GM12872 (cell line): ENCODE results near the gene DIS3L2.

ENCODE experiments used
- CTCF ChIP-seq: IDR thresholded peaks from 3 replicates; pipeline ENCODE4 v1.5.1; 2011; ENCODE audit warnings: low read depth, mild to moderate bottlenecking, low read length, moderate library complexity; ENCODE audit not compliant: insufficient read depth

The DIS3L2 gene

GRCh38 chr2:232310696-232311095, 349.2 kb downstream of the DIS3L2 start:
- no peak for TF ChIP-seq CTCF

DNA sequence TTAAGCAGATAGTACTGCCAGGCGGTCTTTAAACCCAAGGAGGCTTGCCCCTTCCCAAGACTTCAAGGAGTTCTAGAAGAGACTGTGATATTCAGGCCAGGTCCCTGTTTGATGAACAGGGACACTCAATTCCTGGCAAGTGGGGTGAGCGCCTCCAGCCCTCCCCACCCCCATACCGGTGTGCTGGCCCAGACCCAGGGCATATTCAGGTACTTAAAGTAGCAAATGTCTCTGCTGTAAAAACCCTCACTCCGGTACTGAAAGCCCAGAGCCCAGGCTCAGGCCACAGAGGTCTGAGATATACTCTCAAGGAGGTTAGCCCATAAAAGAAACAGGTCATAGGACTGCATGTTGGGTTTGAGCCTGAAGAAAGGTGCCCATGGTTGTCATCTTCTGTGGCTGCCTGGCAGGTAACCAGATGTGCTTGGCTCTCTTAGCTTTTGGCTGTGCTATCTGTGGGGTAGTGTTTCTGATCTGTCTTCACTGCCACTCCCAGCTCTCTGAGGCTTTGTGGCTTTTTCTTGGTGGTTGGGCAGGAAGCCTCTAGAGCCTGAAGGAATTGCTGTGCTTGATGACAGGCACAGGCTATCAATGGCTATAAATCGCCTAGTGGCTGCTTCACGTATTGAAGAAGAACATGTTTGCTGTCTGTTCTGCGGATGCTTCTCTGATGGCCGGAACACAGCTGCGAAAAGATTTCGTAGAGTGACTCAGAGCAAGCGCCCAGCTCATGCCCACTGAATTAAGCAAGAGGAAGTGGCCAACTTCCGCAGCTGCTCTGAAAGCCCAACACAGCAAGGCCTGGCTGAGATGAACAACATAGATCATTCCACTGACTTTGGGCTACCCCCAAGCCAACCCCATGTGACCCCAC, 353.8 kb downstream of the DIS3L2 start:
- TF ChIP-seq CTCF = peak; percentile 64

DNA sequence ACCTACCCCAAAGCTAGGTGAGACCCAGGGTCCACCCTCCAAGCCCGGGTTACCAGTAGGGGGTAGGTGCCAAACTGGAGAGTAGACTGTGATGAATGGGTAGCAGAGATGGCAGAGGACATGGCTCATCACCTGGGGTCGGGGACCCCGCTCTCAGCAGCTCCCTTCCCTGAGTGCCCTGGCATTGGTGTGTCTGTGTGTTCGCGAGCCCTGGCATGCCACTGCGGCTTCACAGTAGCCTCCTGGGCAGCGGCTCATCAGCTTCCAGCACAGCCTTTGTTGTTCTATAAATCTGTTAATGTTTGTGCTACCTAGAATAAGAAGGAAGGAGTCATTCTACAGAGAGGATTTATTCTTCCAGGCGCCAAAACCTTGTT, 354.4 kb downstream of the DIS3L2 start:
- TF ChIP-seq CTCF = no peak

- TF ChIP-seq CTCF = no peak
These were observed 355.2 kb downstream of the DIS3L2 start for GRCh38 chr2:232316461-232317330.

DNA sequence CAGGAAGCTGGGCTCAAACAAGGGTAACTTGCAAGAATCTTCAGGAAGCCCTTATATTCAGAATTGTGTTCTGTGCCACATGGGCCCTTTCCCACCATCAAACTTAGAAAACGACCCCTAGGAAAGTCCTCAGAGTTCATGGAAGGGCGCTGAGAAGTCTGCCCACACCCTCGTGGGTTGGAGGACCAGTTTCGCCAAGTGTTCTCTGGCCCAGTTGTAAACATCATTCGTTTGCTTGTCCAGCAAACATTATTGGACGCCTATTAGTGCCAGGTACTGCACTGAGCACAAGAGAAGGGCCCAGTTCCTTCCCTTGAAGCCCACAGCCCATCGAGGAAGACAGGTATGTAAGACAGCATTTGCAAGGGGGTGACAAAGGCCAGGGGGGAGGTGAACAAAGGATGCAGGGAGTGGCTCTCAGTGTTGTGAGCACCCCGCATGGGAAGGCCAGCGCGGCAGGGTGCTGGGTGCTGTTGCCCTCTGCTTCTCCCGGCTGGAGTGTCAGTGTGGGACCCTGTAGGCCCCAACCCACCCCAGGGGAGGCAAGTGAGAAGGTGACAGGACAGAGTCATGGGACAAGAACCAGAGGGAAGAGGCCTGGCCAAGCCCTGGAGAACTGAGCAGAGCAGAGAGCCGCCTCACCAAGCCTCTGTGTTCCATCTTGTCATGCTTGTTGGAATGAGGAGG, 356.8 kb downstream of the DIS3L2 start:
- no peak for TF ChIP-seq CTCF

DNA sequence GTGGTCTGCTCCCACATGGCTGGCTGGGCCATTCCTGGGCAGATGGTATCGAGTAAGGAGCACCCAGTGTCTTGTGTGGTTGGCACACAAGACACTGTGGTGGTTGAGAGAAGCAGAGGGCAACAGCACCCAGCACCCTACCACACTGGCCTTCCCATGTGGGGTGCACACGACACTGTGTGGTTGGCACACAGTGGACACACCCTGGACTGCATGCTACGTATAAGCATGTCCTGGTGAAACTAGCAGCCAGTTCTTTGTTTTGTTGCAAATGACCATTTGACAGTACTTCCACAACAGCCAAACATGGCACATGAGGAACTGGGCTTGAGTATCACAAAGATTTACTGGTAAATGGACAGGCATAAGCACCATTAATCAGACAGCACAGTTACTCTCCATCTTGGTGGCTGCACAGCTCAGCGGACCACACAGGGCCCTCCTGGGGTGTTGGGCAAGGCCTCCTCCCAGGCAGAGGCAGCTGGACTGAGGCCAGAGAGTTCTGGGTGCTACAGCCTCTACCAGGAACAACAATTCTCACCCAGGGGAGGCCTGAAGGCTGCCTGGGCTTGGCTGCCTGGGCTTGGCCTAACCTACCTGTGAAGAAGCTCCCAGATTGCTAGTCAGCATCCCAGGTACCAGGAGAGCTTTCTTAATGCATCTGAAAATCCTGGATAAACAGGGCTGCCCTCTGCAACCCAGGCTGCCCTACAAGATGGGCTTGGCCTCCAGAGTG, 357.7 kb downstream of the DIS3L2 start:
- TF ChIP-seq CTCF = no peak
